GM04504 (cell line): ENCODE data around the gene AIG1.

ENCODE experiments used
- DNase-seq: peaks from one replicate; pipeline ENCODE4 v3.0.0-alpha.2; 2012; ENCODE audit warnings: low read depth

The AIG1 gene

DNA sequence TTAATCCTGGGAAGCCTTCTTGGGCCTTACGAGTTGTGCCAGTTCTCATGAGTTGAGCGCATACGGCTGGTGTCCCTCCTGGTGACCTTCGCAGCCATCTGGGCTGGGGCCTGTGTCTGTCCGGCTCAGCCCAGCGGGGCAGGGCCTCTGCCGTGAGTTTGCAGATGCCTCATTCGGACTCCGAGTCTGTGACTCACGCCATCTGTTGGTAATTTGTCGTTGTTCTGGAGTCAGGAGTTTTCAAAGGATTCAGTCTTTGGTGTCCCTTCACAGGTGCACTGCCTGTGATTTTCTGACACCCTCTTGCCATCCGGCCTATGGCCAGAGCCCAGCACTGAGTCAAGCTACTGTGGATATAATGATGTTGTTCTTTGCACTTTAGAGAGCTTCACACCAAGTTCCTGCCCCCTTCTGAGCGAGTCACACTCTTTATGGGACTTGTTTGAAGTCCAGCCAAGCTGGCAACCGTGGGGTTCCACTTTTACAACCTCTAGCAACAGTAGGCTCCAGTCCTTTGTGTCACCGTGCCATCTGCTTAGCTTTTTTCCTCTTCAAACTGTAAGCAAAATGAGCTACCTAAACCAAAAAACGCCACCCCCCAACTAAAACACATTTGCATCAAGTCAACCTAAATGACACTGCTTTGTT, 175.6 kb downstream of the AIG1 start:
- peak; percentile 81 for DNase-seq

- no peak for DNase-seq
Observed at GRCh38 chr6:143238306-143238705, 177.6 kb downstream of the AIG1 start.

DNA sequence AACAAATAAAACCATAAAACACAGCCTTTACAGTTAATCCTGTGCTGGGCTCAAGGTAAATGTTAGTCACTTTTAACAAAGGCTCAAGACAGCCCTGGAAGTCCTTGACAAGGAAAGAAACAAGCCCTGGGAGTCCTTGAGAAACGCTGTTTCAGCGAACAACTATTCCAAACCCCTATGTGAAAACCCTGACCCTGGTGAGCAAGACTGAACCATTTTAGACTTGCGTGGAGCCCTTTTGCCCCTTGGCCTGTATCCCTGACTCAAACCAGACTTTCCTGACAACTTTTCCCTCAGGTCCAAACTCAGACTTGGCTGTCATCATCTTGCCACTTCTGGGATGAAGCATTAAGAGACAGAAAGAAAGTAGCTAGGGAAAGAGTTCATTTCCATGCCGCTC, 180.4 kb downstream of the AIG1 start:
- DNase-seq: no peak

DNA sequence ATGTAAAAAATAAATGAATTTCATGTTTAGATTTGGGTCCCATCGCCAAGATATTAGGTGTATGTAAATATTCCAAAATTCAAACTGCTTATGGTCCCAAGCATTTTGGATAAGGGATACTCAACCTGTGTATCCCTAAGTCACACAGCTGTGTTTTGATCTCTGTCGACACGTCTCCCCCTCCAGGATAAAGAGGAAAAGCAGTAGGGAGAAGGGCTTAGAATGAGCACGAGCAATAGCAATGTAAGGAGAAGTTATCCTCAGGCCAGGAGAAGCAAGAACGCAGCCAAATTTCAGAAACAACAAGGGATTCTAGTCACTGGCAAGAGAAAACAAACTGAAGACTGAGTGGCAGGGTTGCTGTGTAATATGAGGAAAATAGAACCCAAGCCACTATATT, 181.2 kb downstream of the AIG1 start:
- no peak for DNase-seq

DNA sequence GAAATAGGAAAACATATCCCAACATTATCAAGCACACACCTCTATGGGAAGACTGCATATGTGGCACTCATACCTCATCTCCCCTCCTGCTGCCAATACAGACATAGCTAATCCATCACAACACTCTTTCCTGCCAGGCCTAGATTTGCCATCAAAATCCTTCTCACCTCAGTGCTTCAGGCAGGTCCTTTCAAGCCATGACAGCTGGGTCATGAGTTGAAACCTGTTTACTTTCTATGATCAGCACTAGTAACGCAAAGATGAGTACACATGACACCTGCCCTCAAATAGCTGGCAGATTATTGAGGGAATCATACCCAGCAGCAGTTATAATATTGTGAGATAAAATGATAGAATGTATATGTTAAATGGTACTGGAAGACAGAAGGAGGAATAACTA, 183.1 kb downstream of the AIG1 start:
- no peak for DNase-seq

GRCh38 chr6:143245656-143246055, 185.0 kb downstream of the AIG1 start:
- DNase-seq: no peak

DNA sequence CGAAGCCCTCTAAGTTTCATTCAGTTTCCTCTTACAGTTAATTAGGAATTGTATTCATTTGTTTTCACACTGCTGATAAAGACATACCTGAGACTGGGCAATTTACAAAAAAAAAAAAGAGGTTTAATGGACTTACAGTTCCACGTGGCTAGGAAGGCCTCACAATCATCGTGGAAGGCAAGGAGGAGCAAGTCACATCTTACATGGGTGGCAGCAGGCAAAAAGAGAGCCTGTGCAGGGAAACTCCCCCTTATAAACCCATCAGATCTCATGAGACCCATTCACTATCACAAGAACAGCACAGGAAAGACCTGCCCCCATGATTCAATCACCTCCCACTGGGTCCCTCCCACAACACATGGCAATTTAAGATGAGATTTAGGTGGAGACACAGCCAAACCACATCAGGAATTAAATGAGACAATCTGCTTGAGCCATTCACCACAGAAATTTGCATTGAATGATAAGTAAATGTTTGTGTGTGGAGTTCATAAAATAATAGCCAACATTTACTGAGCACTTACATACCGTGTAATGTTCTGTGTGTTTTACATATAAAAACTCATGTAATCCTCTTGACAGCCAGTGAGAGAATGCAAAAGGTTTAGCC, 185.6 kb downstream of the AIG1 start:
- peak; percentile 46 for DNase-seq

GRCh38 chr6:143247586-143247985, 186.9 kb downstream of the AIG1 start:
- DNase-seq: no peak

DNA sequence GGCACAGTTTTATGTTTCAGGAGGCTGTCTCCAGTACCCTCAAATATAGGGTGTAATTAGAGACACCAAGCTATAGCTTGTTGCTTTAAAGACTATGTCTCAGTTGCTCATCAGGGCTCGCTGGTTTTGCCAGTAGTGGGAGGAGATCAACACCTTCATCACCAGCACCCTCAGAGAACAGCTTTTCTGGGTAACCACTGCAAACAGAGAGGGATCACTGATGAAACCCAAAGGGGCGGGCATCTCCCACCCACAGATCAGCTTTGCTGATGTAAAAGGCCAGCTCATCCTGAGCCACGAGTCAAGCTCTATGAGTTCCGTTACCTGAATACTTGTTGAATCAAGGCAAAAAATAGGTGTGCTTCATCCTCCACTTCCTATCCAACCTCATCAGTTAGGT, 187.7 kb downstream of the AIG1 start:
- DNase-seq: no peak

DNA sequence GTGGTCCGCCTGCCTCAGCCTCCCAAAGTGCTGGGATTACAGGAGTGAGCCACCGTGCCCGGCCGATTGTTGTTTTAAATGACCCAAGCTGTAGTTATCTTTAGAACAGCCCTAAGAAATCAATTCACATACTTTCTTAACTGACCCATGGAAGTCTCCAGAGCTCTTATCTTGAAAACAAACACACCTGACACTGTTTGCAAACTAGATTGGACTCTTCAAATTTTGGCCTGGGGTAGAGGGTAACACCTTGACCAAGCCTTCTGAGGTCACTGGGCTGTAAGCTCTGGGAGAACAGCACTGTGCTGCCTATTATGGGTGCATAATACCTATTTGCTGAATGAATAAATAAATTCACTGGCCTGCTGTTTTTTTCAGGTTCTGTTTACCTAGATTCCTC, 190.6 kb downstream of the AIG1 start:
- DNase-seq: no peak

GRCh38 chr6:143252961-143253360, 192.3 kb downstream of the AIG1 start:
- DNase-seq: no peak

- DNase-seq: no peak
Observed at GRCh38 chr6:143253586-143253985, 192.9 kb downstream of the AIG1 start.

DNA sequence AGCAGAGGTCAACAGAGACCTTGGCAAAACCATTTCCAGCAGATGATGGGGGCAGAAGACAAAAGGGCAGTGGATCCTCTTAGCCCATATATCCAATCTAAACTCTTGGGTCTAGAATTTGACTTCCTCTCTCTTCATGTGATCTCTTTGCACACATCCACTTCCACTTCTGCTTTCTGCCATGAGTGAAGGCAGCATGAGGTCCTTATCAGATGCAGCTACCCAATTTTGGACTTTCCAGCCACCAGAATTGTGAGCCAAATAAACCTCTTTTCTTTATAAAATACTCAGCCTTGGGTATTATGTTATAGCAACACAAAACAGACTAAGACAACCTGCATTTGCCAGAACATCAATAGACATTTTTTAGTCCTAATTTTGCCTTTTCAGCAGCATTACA, 198.3 kb downstream of the AIG1 start:
- no peak for DNase-seq

- peak; percentile 33 for DNase-seq
Observed at GRCh38 chr6:143260857-143261256, 200.2 kb downstream of the AIG1 start.

- DNase-seq: no peak
Observed at GRCh38 chr6:143261899-143262436, 201.3 kb downstream of the AIG1 start.

DNA sequence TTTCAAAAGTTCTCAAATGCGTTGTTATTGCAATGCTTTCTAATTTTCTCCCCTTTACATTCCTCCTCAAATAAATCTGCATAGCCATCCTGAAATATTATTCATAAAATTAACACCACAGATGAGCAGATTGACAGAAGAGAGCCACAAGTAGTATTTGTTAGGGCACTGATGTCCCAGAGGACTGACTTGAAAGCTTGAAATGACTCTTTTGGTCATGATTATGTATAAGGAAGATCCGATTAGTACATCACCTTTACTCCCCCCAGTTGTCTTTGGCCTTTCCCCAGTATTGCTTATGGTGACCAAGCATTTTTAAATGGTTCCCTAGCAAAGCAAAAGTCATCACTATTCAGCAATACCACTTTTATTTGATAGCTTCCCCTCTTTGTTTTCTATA, 202.2 kb downstream of the AIG1 start:
- no peak for DNase-seq

GRCh38 chr6:143264379-143264778, 203.7 kb downstream of the AIG1 start:
- DNase-seq: no peak

DNA sequence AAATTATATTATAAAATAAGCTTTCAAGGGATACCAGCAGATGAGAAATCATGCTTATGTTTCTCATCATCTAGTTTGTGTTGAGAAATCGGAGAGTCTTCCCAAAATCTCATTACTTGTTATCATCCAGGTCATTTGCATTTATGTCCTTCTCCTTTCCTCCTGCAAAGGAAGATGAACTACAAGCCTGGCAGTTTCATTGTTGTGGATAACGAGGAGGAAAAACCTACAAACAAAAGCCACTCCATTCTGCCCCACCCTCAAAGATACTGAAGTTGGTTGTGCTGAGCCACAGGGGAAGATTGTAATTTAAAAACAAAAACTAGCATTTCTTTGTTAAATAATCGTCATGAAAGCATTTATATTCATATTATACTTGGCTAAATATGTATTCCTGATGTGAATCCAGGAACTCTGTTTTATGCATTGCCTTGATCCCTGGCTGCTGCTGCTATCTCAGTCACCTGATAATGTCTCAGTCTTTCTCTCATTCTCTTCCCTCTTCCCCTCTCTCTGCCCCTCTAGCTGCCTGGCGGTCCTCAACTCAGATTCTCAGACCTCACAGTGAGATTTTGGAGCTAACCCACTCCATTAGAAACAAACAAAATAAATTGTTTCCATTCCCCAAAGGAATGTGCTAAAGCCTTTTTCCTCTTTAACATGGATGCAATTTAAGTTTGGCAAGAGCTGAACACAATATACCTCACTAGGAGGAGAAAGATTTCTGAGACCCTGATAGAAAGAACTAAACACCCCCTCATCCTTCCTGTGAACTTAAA, 204.5 kb downstream of the AIG1 start:
- DNase-seq: no peak

- no peak for DNase-seq
Observed at GRCh38 chr6:143267760-143268159, 207.1 kb downstream of the AIG1 start.

DNA sequence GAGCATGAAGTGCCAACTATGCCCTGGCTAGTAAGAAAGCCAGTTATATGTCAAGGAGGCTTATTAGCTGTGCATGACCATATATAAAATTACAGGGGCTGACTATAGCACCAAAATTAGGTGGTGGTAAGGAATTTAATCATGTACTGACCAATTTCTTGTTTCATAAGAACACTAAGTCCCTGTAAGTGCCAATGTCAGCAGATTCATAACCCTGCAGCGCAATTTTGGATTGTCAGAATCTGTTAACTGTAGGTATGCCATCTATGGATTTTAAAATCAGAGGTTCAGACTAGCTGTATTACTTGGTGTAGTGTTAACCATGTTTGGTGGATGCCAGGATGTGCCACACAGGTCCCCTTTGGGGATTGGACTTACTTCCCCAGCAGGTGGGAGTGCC, 207.8 kb downstream of the AIG1 start:
- no peak for DNase-seq

DNA sequence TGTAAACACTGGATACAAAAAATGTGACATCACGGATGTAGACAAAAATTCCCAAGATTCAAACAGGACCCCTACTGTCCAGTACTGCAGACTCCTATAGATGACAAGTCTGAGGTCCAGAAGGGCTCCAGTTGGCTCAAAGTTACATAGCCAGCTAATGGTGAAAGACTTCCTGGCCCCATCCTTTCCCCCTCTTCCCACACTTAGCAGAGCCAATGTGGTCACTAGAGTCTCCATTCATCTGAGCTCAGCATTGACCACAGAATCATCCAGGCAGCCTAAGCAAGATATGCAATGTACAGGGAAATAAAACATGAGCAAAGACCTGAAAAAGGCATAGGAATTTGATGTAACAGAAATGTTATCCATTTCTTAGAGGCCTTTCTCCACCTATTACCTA, 209.3 kb downstream of the AIG1 start:
- peak; percentile 40 for DNase-seq

- DNase-seq: peak; percentile 93
Observed at GRCh38 chr6:143271024-143271423, 210.3 kb downstream of the AIG1 start.

- no peak for DNase-seq
Observed at GRCh38 chr6:143276436-143276835, 215.7 kb downstream of the AIG1 start.
